Retina (tissue), 1 donor: ENCODE results near the gene IL4R.
A peak's percentile ranks its signal among the peaks of the same experiment; 100 is the strongest.
"Not testable (repeated sequence)": the region's sequence is repeated elsewhere in the genome, so short reads cannot be mapped to it uniquely, and the experiment has no call there.

Experiments used
- DNase-seq: peaks from one replicate; pipeline ENCODE4 v3.0.0-alpha.2; 2016

Gene IL4R

GRCh38 chr16:27313422-27314160 lies at the start of gene IL4R:
Gene IL4R (plus strand): TSS chr16:27313974. CDS start chr16:27340204, 26,230 bp downstream.
- peak; percentile 39 for DNase-seq

- DNase-seq, result no peak
These were observed 49.6 kb upstream of the IL4R start for GRCh38 chr16:27264151-27264550.

- DNase-seq, result no peak
These were observed 47.8 kb upstream of the IL4R start for GRCh38 chr16:27265982-27266381.

DNA sequence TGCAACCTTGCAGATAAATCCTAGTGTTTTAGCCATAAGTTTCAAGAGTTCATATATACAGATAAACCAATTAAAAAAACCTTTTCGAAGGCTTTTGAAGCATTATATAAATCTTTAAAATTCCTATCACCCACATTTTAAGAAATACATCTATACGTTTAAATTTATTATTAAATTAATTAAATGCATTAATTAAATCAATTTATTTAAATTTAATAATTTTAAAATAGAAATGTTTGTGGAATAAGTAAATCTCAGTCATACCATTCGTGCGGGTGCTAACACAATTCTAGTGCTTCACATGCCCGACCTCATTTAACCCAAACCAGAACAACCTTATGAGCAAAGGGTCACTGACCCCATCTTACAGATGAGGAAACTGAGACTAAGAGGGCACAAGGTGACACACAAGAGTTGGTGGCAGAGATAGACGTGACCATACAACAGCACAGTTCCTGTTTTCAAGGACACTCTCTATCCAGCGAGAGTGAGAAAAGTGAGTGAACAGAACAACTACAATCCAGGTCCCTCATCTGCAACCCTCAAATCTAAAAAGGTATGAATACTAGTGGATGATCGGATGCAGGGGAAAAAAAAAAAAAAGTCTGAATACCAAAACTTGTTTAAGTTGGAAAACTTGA lies 46.6 kb upstream of the IL4R start:
- DNase-seq, result no peak

GRCh38 chr16:27268376-27269299 lies 45.1 kb upstream of the IL4R start, which contains the start of gene NSMCE1:
Gene NSMCE1 (minus strand): TSS chr16:27268772. CDS start chr16:27257570, 11,202 bp downstream.
- peak; percentile 95 for DNase-seq

DNA sequence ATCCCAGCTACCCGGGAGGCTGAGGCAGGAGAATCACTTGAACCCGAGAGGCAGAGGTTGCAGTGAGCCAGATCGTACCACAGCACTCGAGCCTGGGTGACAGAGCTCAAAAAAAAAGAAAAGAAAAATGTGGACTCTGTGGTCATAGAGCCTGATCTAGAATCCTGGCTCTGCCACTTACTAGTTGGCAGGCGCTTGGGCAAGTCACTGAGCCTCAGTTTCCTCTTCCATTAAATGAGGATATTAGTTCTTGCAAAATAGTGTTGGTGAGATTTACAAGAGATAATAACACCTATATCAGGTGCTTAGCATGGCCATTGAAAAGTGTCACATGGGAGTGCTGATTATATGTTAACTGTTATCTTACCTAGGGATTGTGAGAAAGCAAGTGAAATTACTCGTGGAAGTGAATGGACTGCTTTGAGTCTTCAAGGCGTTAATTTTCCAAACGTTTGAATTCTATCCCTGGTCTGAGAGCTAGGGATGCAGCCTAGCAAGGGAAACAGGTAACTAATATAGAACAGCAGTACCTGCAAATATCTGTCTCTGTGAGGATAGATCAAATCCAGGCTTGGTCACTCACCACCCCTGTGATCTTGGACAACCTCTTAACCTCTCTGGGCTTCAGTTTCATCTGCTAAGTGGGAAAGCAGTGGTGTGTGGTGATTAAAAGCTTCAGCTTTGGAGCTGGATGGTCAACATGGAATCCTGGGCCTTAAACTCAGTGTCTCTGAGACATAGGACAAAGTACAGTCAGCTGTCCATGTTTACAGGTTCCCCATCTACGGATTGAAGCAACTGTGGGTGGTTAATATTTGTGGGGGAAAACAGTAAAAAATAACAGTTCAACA lies 44.2 kb upstream of the IL4R start:
- DNase-seq, result peak; percentile 4

DNA sequence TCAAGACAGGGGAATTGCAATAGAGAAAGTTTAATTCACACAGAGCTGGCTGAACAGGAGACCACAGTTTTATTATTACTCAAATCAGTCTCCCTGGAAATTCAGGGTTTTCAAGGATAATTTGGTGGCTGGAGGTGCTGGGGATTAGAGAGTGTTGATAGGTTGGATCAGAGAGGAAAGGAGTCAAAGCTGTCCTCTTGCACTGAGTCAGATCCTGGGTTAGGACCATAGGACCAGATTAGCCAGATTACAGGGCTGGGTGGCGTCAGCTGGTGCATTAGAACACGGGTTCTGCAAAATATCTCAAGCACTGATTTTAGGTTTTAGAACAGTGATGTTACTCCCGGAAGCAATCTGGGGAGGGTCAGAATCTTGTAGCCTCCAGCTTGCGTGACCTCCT lies 43.4 kb upstream of the IL4R start:
- no peak for DNase-seq

GRCh38 chr16:27272076-27272475 lies 41.7 kb upstream of the IL4R start:
- DNase-seq, result no peak

GRCh38 chr16:27272697-27273096 lies 41.1 kb upstream of the IL4R start:
- DNase-seq, result not testable (repeated sequence)

GRCh38 chr16:27273330-27273669 lies 40.5 kb upstream of the IL4R start:
- no peak for DNase-seq

DNA sequence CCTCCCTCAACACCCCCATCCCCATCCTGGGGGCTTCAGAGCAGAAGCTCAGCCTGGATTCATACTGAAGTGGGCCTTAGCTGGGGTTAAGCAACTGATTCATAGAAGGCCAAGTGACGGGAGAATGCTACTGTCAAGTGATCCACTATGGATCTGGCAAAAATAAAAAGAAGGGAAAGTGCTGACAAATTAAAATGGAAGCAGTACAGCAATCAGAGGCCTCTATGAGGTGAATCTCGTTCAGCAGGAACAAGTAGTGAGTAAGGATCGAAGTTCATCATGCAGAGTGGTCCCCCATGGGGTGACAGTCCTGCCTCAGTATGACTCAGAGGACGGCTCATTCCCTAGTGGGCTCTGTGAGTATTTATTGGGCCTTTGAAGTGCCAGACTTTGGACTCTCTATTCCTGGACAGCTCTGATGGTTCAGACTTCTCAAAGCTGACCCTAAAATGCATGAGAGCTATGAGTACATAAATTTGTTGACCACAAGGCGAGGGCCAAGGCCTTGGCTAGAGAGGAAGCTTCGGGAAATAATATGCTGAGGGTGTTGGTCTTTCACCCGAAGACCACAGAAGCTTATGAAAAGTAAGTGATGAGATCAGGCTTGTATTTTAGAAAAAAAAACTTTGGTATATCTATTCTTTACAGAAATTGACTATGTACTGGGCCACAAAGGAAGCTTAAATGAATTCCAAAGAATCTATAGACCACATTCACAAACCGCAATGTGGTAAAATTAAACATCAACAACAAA lies 39.9 kb upstream of the IL4R start:
- no peak for DNase-seq

- DNase-seq, result not testable (repeated sequence)
These were observed 39.3 kb upstream of the IL4R start for GRCh38 chr16:27274424-27274874.

DNA sequence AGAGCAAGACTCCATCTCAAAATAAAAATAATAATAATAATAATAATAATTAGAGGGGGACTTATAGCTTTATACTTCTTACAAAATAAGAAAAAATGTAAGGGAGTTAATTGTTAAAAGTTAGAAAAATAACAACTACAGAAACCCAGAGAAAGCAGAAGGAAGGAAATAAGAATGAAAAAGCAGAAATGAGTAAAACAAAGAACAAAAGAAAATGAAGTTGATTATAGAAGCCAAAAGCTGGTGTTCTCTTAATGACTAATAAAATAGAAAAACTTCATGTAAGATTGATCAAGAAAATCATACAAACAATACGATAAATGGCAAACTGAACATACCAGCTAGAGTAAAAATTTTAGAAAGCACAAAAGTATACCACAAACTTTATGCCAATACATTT lies 38.4 kb upstream of the IL4R start:
- no peak for DNase-seq

GRCh38 chr16:27281243-27281642 lies 32.5 kb upstream of the IL4R start:
- DNase-seq, result no peak

DNA sequence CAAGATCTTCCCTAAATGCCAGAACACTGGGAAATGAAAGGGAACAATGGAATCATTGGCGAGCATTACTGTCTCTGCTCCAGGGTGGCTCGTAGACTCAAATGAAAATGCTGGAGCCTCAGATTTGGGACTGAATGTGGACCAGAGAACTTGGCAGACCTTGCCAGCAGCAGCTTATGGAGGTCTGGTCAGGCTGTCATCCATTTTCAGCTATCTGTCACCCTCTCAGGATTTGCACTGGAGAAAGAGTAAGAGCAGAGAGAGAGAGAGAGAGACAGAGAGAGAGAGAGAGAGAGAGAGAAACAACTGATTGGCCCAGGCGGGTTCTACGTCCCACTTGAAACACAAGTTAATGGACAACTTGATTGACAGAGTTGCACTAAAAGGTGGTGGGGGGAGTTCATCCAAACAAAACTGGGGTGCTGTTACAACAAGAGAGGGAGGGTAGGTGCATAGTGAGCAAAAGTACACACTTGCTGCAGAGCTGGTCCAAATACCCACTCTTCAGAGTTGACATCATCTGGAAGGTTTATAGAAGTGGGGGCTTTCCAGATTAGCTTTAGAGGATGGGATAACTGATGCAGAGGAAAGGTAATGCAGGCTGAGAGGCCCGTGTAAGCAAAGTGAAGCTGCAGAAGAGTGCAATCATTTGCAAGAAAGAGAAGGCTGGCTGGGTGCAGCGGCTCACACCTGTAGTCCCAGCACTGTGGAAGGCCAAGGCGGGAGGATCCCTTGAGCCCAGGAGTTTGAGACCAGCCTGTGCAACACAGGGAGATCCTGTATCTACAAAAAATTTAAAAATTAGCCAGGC lies 28.7 kb upstream of the IL4R start:
- DNase-seq, result no peak

DNA sequence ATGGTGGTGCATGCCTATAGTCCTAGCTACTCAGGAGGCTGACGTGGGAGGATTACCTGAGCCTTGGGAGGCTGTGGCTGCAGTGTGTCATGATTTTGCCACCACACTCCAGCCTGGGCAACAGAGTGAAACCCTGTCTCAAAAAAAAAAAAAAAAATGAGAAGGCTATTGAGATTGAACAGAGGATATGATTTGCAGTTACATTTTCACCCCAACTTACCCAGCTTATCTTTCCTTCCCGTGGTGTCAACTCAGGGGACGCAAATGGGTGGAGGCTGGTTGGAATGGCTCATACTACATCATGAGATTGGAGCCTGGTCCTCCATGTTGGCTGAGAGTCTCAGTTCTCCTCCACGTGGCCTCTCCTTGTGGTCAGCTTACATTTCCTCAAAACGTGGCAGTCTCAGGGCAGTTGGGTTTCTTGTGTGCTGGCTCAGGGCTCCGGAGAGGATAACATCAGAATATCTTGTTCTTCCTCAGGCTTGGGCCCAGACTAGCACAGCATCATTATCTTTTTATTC lies 28.0 kb upstream of the IL4R start:
- DNase-seq, result no peak

DNA sequence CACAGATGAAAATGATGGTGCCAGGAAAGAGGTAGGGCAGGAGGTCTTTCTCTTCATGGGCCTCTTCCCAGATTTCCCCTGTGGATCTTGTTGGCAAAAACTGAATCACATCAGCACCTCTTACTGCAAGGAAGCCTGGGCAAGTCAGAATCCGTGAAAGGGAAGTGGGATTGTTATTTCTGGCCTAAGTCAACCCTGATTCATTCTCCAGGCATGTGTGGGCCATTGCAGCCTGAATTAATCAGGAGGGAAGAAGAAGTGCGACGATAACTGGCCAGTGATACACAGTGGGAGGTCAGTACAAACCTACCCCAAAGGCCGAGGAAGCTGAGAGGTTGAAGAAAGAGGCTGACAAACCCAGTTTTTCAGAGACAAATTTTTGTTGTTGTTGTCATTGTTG lies 27.3 kb upstream of the IL4R start:
- no peak for DNase-seq

DNA sequence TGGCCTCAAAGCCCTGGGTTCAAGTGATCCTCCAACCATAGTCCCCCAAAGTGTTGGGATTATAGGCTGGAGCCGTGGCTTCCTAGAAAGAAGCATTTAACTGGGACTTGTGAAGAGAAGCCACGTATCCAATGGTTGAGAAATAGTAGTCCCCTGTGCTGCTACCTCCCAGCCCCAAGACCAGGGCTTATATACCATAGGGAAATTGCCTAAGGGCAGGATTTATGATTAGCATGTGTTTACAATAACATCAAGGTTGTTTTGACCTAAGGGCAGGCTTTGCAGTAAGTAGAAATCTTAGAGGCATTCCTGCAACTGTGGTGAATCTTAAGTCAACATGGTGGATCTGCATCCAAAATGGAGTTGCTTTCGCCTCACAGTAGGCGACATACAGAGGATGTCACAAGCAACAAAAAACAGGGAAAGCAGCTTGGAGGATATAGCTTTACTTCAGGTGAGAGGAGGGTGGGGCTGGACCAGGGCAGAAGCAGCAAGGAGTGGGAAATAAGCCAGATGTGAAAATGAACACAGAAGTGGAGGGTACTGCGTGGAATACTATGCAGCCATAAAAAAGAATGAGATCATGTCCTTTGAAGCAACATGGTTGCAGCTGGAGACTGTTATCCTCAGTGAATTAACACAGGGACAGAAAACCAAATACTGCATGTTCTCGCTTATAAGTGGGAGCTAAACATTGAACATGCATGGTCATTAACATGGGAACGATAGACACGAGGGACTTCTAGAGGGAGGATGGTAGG lies 26.5 kb upstream of the IL4R start:
- no peak for DNase-seq

- DNase-seq, result no peak
These were observed 25.9 kb upstream of the IL4R start for GRCh38 chr16:27287887-27288286.

DNA sequence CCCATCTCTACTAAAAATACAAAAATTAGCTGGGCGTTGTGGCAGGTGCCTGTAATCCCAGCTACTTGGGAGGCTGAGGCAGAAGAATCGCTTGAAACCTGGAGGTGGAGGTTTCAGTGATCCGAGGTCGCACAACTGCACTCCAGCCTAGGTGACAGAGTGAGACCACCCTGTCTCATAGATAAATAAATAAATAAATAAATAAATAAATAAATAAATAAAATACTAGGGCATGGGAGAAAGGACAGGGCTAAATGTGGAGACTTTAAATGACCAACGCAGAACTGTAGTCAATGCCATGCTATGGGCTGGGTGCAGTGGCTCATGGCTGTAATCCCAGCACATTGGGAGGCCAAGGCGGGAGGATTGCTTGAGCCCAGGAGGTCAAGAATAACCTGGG lies 25.5 kb upstream of the IL4R start:
- not testable (repeated sequence) for DNase-seq
